CD4-positive, alpha-beta T cell treated with Interleukin-17A for 4 hours (primary cell): ENCODE measurements around the gene CDAN1.

Experiments
- DNase-seq: peaks from one replicate; pipeline ENCODE4 v3.0.0-alpha.2; 2020; ENCODE audit warnings: mixed read lengths

CDAN1 gene

DNA sequence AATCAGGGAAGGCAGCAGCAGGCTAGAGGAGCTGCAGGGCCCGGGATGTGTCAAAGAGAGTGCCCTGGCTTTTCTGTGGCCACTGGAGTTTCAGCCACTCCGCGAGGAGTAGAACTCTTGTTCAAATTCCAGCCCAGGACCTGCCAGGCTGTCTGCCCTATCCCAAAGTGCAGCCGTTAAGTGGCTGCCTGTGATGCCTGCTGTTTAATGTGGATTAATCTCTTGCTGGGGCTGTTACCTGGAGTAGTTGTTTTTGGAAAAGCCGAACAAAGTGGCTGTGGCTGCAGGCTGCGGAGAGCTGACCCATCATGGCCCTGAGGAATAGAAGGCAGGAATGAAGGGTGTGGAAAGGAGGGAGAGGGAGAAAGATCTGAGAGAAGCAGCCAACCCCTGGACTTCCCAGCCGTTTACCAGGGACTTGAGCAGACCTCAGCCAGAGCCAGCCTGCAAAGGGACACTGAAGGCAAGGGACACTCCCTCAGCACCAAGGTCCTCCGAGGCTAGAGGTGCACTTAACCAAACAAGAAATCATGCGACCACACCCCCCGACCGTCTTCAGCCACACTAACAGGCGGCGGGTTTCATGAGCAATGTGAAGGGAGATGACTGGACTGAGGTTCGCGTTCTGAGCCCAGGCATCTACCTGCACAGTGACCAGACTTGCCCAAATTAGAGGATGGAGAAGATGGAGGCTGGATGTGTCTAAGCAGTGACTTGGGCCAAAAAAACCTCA lies 4.7 kb downstream of the CDAN1 start:
- DNase-seq, result no peak

DNA sequence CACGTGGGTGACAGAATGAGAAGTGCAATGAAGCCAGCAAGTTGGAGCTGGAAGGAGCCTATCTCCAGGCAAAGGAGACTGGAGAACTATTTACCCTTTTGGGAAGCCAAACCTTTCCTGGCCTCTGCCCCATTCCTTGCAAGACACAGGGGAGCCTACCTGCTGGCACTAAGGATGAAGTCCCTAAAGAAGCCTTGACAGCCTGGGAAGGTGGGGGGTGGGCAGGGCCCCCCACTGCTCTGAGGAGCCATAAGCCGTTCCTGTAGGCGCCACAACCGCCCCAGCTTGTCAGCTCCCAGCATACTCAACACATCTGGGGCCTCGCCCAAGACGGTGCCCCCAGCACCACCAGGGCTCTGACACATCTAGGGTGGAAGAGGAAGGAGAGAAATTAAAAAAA lies 5.5 kb downstream of the CDAN1 start:
- DNase-seq, result no peak

DNA sequence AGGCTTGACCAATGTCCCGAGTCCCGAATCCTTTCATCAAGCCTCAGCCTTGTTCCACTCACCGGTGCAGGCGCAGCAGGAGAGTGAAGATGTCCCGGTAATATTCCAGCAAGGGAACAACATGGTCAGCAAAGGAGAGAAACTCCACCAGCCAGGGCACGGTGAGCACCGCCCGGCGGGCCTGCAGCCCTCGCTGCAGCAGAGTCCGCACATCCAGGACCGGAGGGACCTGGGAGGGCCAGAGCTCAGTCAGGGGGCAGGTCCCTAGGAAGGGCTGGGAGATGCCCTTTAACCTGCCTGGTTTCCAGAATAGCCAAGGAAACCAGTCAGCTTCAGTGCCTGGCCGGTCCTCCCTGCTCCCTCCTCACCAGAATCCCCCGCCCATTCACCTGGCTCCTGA lies 6.4 kb downstream of the CDAN1 start:
- DNase-seq, result no peak

DNA sequence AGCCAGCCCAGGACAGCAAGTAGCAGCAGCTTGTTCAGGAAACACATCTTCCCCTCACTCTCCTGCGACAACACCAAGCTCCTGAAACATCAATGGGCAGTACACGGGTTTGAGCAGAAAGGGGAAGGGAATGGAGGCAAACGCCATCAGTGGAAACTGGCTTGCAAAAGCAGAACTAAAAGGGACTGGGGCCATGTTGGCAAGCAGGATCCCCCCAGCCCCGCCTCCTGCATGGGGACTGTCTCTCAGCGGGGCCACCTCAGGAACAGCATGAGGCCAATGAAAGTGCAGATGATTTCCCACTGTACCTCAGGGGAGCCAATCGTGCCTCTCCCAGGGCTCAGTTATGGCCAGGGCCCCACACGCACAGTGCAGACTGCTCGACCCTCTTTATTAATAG lies 6.8 kb downstream of the CDAN1 start:
- DNase-seq, result no peak

DNA sequence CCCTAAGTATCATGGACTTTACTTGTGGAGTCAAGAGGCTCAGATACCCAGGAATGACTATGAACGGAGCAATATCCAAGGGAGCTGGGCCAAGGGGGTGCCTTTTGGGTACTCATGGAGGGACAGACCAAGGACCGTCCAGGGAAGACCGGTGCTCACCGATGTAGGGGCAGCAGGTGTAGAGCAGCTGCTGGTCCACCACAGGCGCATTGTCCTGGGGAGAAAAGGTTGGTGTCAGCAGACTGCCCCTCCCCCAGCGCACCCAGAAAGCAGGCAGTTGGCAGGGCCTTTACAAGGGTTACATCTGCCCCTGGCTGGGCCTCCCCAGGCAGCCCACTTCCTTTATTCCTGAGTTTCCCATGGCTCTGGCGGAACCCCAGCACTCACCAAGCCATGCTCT lies 7.5 kb downstream of the CDAN1 start:
- no peak for DNase-seq

DNA sequence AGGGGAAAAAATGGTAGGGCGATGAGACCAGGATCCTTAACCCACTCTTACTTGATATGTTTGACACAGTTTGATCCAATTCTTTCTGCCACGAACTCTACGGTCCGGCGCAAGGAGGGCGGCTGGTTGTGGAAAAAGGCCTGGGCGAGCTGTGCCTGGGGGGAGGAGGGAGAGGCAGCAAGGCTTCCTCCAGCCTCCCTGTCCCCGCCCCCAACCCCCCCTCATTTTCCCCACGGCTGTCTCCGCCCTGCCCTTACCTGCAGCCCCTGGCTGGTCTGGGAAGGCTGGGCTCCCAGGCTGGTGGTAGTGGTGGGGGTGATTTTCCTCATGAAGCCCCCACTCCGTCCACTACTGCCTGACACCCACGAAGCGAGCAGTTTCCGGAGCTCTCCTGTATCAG lies 8.0 kb downstream of the CDAN1 start:
- no peak for DNase-seq

DNA sequence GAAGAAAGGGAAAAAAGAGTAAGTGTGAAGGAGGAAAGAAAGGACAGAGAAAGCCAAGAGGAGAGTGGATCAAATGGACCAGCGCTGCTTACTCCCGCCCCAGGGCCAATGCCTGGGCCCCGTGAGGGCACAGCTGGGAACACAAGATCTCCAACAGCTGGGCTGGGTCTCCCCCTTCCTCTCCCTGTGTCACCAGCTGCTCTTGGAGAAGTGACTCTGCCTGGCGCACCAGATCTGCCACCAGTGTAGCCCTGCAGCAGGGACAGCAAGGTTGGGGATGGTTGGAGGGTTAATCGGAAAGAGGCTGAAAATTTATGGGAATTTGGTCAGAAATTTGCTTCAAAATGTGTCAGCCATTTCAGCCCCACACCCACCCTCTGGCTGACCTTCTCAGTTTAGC lies 8.4 kb downstream of the CDAN1 start:
- DNase-seq, result no peak

DNA sequence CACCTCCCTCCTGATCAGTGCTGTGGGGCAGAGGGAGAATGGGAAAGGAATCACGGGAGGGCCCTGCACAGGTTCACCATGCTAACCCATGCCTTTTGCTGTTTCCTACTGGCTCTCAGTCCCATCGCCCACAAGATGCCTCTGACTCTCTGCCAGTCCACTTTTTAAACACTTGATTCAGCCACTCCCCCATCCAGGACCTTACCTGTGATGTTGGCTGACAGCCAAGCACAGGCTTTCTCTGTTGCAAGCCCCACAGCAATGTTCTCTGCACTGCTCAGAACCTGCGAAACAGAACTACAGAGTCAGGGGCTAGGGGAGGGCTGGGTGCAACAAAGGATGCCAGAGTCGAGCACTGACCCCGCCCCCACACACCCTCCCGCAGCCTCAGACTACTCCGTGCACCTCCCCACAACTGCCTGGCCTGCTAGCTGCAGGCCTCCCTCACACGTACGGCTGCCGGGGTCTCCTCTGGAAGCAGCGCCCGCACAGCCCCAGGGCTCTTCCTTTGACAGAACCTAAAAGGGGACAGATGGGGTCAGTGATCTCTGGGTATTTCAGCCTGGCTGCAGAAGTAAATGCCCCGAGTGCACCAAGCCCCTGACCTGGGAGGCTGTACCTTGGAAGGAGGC lies 9.1 kb downstream of the CDAN1 start:
- DNase-seq, result no peak

DNA sequence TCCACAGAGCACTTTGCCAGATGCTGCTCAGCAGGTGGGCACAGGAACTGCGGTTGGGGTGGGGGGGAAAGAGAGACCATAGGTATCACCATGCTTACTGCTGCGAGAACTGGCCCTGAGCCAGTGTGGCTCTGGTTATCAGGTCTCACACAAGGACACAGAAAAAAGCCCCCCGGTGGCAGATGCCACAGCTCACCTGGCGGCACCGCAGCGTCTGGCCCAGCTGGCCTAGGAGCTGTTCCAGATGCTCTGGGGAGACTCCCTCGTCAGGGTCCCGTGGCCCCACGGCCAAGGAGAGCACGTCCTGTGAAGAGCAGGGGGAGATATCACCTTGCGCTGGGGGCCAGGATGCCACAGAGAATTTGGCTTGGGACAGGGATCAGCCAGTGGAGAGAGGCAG lies 10.8 kb downstream of the CDAN1 start:
- no peak for DNase-seq

DNA sequence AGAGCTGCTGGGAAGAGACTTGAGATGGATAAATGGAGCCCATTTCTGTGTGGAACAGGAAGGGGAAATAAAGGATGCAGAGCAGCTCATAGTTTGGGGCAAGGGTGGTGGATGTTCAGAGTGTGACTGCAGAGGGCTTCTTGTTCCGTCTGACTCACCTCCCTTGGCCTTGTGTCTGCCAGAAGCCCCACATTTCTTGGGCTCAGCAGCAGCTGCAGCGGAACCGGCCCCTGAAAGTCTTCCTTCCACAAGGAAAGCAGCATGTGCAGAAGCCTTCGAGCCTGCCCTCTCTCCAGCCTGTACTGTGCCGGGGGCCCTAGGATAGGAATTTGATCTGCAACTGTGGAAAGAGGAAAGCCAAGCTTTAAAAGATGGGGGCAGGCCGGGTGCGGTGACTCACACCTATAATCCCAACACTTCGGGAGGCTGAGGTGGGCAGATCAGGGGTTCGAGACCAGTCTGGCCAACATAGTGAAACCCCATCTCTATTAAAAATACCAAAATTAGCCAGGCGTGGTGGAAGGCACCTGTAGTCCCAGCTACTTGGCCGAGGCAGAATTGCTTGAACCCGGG lies 11.5 kb downstream of the CDAN1 start:
- no peak for DNase-seq

DNA sequence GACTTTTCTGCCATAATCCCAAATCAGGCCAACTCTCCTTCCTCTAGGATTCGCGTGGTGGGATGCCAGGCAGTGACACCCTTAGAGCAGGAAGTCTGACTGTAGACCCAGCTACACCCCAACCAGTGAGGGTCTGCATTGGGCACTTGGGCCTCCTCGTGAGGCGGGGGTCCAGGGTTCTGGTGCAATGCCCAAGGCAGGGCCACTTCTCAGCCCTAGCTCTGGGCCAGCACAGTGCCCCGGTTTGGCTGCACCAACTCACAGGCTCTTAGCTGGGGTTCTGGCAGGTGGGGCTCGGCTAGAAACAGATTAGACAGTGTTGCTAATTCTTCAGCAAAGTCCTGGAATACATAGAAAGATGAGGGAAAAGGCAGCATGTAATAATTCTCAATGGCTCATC lies 12.7 kb downstream of the CDAN1 start:
- DNase-seq, result no peak

DNA sequence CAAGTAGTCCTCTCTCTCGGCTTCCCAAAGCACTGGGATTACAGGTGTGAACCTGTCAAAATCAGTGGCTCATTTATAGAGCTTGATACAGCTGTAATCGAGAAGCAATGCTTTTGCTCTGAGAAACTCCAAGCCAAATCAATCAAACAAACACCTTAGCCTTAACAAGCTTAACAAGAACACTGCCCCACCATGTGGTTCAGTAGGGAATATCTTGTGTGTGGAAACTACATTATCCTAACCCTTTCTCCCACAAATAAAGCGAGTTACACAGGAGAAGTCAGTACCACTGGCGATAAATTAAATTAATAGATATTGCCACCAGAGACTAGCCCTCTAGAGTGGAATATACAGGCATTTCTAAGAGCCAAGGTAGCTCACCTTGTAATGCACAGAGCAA lies 13.9 kb downstream of the CDAN1 start:
- no peak for DNase-seq

DNA sequence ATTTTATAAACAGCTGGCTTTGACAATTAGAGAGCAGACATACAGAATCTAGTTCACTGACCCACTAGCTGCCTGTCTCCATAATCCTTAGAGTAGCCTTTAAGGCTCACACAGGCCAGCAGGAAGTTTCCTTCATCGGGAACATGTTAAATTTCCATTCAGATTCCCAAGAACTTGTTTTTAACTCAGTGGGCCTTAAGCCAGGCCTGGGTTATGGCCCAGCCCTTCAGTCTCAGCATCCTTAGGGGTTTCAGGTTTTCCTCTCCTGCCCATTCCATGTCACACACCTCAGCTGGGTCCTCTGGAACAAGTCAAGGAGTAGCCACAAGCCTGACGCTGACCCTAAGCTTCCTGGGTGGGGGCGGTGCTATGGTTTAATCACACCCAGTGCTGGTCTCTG lies 15.0 kb downstream of the CDAN1 start:
- no peak for DNase-seq

DNA sequence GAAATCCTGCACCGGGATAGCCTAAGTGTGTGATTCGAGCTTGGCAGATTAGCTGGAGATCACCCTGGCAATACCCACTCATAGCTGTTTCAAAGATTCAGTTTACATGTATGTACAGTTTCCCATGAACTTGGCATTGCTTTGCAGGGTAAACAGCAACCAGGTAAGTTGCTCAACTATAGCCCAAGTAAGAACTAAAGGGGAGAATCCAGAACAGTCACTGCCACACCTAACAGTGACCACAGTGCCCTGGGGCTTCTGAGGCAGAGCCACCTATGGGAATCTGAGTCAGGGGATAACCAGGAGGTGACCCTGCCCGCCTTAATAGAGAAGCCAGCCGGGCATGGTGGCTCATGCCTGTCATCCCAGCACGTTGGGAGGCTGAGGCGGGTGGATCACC lies 15.9 kb downstream of the CDAN1 start:
- no peak for DNase-seq

DNA sequence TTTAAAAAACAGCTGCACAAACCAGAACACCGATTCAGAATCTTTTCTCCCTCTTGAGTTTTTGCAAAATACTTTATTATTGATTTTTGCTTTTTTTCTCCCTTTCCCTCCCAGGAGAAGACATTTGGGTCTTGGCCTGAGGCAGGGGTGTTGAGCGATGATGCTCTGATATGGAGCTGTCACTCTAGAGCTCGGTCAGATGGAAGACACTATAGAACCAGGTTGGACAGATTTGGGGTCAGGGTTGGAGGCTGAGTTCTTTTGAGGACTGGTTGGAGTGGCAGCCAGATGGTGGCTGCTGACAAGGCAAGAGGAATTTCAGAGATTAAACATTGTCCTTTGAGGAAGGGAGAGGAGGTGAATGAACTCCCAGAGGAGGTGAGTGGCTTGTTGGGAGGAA lies 16.9 kb downstream of the CDAN1 start:
- no peak for DNase-seq

DNA sequence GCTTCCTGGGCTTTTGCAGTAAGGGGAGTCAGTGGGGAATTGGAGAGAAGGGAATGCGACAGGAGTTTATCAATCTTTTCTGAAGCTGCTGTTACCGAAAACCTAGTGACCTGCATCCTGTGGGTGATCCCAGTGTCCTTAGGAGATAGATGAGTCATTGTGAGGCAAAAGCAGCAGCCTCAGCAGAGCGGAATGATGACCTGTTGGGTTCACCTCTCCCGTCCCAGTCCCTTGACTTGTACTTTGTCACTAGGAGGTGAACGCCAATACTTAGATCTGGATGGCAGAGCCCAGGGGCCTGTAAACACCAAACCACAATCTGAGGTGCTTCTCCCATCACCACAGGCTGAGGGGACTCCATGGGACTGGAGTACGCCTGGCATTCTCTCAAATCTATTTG lies 17.9 kb downstream of the CDAN1 start:
- DNase-seq, result no peak

DNA sequence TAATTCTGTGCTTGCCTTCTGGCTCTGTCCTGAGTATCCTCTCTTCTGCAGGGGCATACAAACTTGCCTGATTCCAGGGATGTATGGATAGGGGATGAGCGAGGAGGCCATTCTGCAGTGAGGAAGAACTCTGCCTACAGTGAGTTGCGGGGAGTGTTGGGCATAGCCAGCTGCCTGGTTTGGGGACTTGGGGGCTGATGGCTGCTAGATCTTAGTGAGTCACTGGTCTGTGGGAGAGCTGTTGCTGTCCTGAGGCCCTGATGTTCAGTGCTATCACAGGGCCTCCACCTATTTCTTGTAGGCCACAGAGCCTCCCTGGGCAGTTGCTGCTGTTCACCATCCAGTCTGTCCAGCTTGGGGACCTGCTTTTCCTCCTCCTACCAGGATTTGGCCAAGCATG lies 20.3 kb downstream of the CDAN1 start:
- DNase-seq, result no peak

DNA sequence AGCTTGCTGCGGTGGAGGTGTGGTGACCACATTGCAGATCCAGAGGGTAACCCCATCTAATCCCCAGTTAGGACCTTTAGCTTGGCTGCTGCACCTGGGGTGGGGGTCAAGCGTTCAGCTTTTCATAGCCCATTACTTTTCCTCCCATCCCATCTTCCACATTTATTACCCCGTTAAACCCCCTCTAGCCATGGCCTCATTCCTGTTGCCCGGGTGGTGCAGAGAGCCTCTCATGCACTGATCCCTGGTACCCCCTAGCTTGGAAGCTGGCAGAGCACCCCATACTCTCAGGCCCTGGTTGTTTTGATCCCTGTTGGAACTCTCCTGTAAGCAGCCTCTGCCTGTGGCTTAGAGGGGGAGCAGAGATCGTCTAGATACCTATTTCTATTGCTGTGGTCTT lies 20.8 kb downstream of the CDAN1 start:
- DNase-seq, result no peak

DNA sequence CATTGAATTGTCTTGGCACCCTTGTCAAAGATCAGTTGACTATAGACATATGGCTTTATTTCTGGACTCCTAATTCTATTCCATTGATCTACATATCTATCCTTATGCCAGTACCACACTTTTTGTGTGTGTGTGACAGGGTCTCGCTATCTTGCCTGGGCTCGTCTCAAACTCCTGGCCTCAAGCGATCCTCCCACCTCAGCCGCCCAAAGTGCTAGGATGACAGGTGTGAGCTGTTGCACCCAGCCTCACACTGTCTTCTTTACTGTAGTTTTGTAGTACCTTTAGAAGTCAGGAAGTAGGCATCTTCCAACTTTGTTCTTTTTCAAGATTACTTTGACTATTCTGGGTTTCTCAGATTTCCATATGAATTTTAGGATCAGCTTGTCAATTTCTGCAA lies 24.3 kb downstream of the CDAN1 start:
- no peak for DNase-seq

DNA sequence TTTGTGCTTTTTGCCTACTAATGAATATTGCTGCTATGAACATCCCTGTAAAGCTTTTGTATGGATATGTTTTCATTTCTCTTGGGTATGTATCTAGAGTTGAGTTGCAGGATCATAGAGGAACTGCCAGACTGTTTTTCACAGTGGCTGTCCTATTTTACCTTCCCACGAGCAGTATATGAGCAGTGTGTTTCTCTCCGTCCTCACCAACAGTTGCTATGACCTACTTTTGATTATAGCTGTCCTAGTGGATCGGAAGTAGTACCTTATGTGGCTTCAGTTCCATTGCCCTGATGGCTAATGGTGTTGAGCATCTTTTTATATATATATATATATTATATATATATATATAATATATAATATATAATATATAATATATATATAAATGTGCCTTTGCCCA lies 25.2 kb downstream of the CDAN1 start:
- no peak for DNase-seq

DNA sequence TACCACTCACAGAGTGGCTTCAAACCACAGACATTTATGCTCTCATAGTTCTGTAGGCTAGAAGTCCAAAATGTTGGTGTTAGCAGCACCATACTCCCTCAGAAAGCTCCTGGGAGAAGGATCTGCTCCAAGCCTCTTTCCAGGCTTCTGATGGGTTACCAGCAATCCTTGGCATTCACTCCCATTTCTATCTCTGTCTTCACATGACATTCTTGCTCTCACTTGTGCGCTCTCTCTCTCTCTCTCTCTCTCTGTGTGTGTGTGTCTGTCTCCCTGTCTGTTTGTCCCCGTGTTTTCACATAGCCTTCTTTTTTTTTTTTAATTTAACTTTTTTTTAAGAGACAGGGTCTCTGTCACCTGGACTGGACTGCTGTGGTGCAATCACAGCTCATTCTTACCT lies 26.3 kb downstream of the CDAN1 start:
- DNase-seq, result no peak

DNA sequence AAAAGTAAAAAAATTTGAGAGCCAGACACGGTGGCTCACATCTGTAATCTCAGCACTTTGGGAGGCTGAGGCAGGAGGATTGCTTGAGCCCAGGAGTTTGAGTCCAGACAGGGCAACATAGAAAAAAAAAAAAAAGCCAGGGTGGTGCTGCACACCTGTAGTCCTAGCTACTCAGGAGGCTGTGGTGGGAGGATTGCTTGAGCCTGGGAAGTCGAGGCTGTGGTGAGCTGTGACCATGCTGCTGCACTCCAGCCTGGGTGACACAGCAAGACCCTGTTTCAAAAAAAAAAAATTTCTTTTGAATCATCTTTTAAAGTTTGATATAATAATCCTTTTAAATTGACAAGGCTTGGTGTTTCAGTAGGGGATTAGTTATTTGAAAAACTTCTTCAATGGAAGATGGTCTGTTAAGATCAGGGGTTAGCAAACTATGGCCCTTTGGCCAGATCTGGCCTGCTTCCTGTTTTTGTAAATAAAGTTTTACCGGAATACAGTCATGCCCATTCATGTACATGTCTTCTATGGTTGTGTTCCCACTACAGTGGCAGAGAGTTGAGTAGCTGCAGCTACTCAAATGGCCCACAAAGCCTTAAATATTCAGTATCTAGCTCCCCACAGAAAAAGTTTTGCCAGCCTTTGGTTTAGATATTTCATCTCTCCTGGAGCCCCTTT lies 28.9 kb downstream of the CDAN1 start:
- DNase-seq, result no peak

DNA sequence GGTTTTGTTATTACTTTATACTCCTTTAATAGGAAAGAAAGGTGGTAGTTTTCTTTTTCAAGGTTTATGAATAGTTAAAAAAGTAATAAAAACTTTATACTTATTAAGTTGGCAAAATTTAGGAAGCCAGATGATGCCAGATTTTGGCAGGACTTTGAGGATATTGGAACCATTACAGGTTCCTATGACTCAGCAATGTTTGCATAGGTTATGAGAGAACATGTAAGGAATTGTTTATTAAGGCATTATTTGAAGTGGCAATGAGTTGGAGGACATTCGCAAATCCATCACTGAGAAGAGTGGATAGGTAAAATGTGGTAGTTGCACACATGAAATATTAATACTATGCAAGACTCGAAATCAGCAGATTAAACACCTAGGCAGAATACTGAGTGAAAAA lies 29.9 kb downstream of the CDAN1 start:
- DNase-seq, result no peak

DNA sequence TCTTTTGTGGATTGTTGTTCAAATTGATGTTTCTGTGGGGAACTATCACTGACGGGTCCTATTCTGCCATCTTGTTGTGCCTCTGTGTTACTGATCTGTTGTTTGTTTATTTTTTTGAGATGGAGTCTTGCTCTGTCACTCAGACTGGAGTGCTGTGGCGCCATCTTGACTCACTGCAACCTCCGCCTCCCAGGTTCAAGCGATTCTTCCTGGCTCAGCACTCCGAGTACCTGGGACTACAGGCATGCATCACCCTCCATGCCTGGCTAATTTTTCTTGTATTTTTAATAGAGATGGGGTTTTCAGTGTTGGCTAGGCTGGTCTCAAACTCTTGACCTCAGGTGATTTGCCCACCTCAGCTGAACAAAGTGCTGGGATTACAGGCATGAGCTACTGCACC lies 31.6 kb downstream of the CDAN1 start:
- no peak for DNase-seq
